Spleen (tissue), 11 donors: Measurements from ENCODE around the gene KREMEN1. TPM values are rescaled to one million over a fixed set of nuclear protein-coding genes. Genes with fewer than 3 reads are reported as not detected.
A peak's percentile ranks its signal among the peaks of the same experiment; 100 is the strongest.

Experiments
- DNase-seq: peaks from one replicate; pipeline ENCODE4 v3.0.0-alpha.2; 2020
- H3K27ac ChIP-seq, 8 donors: fragments of 200-600 bp; sonication (generic) in 7 of 8; 1 replicate in 4 of 8; 2 replicates in 4 of 8; pipeline versions ENCODE4 v1.5.0 to v1.8.0; 2016 to 2021; ENCODE audit warnings: inconsistent platforms in 4 of 8, mild to moderate bottlenecking in 4 of 8, moderate library complexity in 1 of 8
- H3K27me3 ChIP-seq, 7 donors: fragments of 200-600 bp; sonication (generic) in 6 of 7; replicated peaks in 1 of 7; 1 replicate in 4 of 7; 2 replicates in 3 of 7; pipeline versions ENCODE4 v1.5.0 to v1.8.0; 2016 to 2021; ENCODE audit warnings: inconsistent platforms in 3 of 7, mild to moderate bottlenecking in 1 of 7
- H3K36me3 ChIP-seq, 6 donors: fragments of 200-600 bp; sonication (generic) in 5 of 6; 1 replicate in 4 of 6; 2 replicates in 2 of 6; pipeline versions ENCODE4 v1.5.0 to v1.8.0; 2016 to 2021; ENCODE audit warnings: inconsistent platforms in 2 of 6
- H3K4me1 ChIP-seq, 6 donors: fragments of 200-600 bp; sonication (generic) in 5 of 6; 1 replicate in 3 of 6; 2 replicates in 3 of 6; pipeline versions ENCODE4 v1.5.0 to v1.8.0; 2016 to 2021; ENCODE audit warnings: inconsistent platforms in 3 of 6
- H3K4me3 ChIP-seq, 8 donors: fragments of 200-600 bp; sonication (generic) in 7 of 8; 1 replicate in 4 of 8; 2 replicates in 4 of 8; pipeline versions ENCODE4 v1.5.0 to v1.8.0; 2016 to 2021; ENCODE audit warnings: inconsistent platforms in 4 of 8, mild to moderate bottlenecking in 4 of 8, moderate library complexity in 2 of 8
- H3K9me3 ChIP-seq, 8 donors: fragments of 200-600 bp; sonication (generic) in 7 of 8; 1 replicate in 4 of 8; 2 replicates in 4 of 8; pipeline versions ENCODE4 v1.5.0 to v1.8.0; 2016 to 2021; ENCODE audit warnings: inconsistent platforms in 4 of 8
- CTCF ChIP-seq, 11 experiments: fragments of 200-600 bp in 7 of 11; fragments of 450-650 bp in 4 of 11; sonication (generic) in 4 of 11; IDR thresholded peaks in 8 of 11; conservative IDR thresholded peaks in 3 of 11; 1 replicate in 7 of 11; 2 replicates in 4 of 11; pipeline versions ENCODE4 v1.4.0 to v1.8.0; 2016 to 2021; ENCODE audit warnings: antibody characterized with exemption in 11 of 11, inconsistent platforms in 4 of 11, mild to moderate bottlenecking in 1 of 11
- POLR2A ChIP-seq, 3 donors: fragments of 450-650 bp; IDR thresholded peaks; one replicate each; pipeline ENCODE4 v1.5.1; 2017; ENCODE audit warnings: antibody characterized with exemption in 3 of 3, mild to moderate bottlenecking in 1 of 3
- POLR2AphosphoS5 ChIP-seq, 3 donors: sonication (generic); formaldehyde crosslinking; IDR thresholded peaks; one replicate each; pipeline ENCODE4 v1.5.1; 2017; ENCODE audit warnings: antibody characterized with exemption in 3 of 3
- WGBS, 5 donors: extraction: QIAGEN DNeasy Blood & Tissue Kit in 3 of 5; methylation state at CpG; one replicate each; pipeline versions ENCODE4 v1.1.5 to v1.1.7; 2013 to 2018; 5-methylcytosine and 5-hydroxymethylcytosine counted together
- intact Hi-C: fragments of 100-400 bp; cut with DNase I; formaldehyde crosslinking; loops from one replicate; pipeline ENCODE4 v1.15.0; 2023; ENCODE audit warnings: low total_unique reads
- polyA plus RNA-seq, 3 donors: library from polyadenylated mRNA; stranded (reverse); fragments of 200-250 nt; gene quantifications; one replicate each; pipeline ENCODE4 v1.2.1, GENCODE V29; 2013
- total RNA-seq, 7 donors: library from RNA; depleted of rRNA in 3 of 7; stranded (reverse); fragments of >200 nt in 3 of 7; fragmentation: NEBNext Ultra II Directional in 4 of 7; extraction: Animal tissue kit (Norgen Biotek cat#: 25700) in 4 of 7; gene quantifications; one replicate each; pipeline versions ENCODE4 v1.1.0 to v1.2.1, GENCODE V29; 2016 to 2021
- donor health status: healthy with polysubstance abuse.
- donor health status: DM: no; HTN: no; CAD: no; lungs with moderate emphysema.
- donor health status: DM: no; HTN: no; CAD: no.
- donor health status: Bipolar disorder and iron deficiency.
- donor health status: healthy.
- donor health status: DM: no; HTN: no; CAD: no.
- donor health status: DM: yes; HTN: yes; CAD: no.

The KREMEN1 gene
- total and polyA plus RNA-seq, 10 donors = 1.5 to 41.3 (median 25.1) TPM

GRCh38 chr22:29070490-29070889, 2.3 kb upstream of the KREMEN1 start:
- Histone ChIP-seq H3K9me3 (no peaks in the 10 kb centered on the region), H3K27ac (no peak overlapping the region), H3K4me3 (no peak overlapping the region), H3K27me3 (peaks cover 0 to 75% (median 25%) of the 10 kb centered on the region in 7 donors), H3K36me3 (no peaks in the 10 kb centered on the region), H3K4me1 (peaks cover 17 to 52% (median 34%) of the 10 kb centered on the region in 6 donors)
- TF ChIP-seq POLR2A (IDR thresholded peaks at IDR 0.05) (no peak), POLR2AphosphoS5 (IDR thresholded peaks at IDR 0.05) (no peak), CTCF (IDR thresholded peaks at IDR 0.05 in 8 of 11, conservative IDR thresholded peaks at IDR 0.05 in 3 of 11) (no peak)
- DNase-seq = no peak
- 87 to 98% (median 96%) methylated on average over 4 of the region's 4 CpGs for WGBS, 5 donors
- intact Hi-C loops = no loop called here

GRCh38 chr22:29071261-29072045, 1.4 kb upstream of the KREMEN1 start:
- peaks cover 17 to 44% (median 34%) of the 10 kb centered on the region in 6 donors for H3K4me1 ChIP-seq
- 2 to 8% (median 4%) methylated on average over 46 to 60 of the region's 60 CpGs for WGBS, 5 donors
- H3K36me3 ChIP-seq = no peaks in the 10 kb centered on the region
- peaks cover 0 to 85% (median 25%) of the 10 kb centered on the region in 7 donors for H3K27me3 ChIP-seq
- peak overlapping the region in 2 of 8 donors; percentile 17 to 18 for H3K27ac ChIP-seq
- DNase-seq = peak; percentile 84
- intact Hi-C loops = no loop called here
- no peaks in the 10 kb centered on the region for H3K9me3 ChIP-seq
- H3K4me3 ChIP-seq = peak overlapping the region; percentile 9 to 80 (median 54)
- no peak for TF ChIP-seq POLR2AphosphoS5 (IDR thresholded peaks at IDR 0.05)
- no peak for TF ChIP-seq POLR2A (IDR thresholded peaks at IDR 0.05)
- no peak for TF ChIP-seq CTCF (IDR thresholded peaks at IDR 0.05 in 8 of 11, conservative IDR thresholded peaks at IDR 0.05 in 3 of 11)

- Histone ChIP-seq H3K27me3 (peaks cover 0 to 84% (median 25%) of the 10 kb centered on the region in 7 donors), H3K36me3 (no peaks in the 10 kb centered on the region), H3K27ac (peak overlapping the region in 2 of 8 donors; percentile 18 to 71), H3K9me3 (no peaks in the 10 kb centered on the region), H3K4me3 (peak overlapping the region; percentile 16 to 80 (median 54)), H3K4me1 (peaks cover 17 to 51% (median 34%) of the 10 kb centered on the region in 6 donors)
- peak; percentile 95 for DNase-seq
- TF ChIP-seq POLR2AphosphoS5 (IDR thresholded peaks at IDR 0.05) (peak in 2 of 3 donors; percentile 27 to 52), POLR2A (IDR thresholded peaks at IDR 0.05) (no peak)
- WGBS, 5 donors = 21 to 48% (median 27%) methylated on average over 20 to 41 of the region's 41 CpGs
- intact Hi-C loops = no loop called here
These were observed 449 bp upstream of the KREMEN1 start for GRCh38 chr22:29072193-29072978.

- peaks cover 0 to 75% (median 25%) of the 10 kb centered on the region in 7 donors for H3K27me3 ChIP-seq
- H3K4me1 ChIP-seq = peaks cover 17 to 62% (median 37%) of the 10 kb centered on the region in 6 donors
- peak; percentile 87 for DNase-seq
- H3K9me3 ChIP-seq = no peaks in the 10 kb centered on the region
- H3K36me3 ChIP-seq = no peaks in the 10 kb centered on the region
- TF ChIP-seq CTCF (IDR thresholded peaks at IDR 0.05 in 8 of 11, conservative IDR thresholded peaks at IDR 0.05 in 3 of 11) (peak in 1 of 11 experiments; percentile 6), POLR2AphosphoS5 (IDR thresholded peaks at IDR 0.05) (peak in 2 of 3 donors; percentile 53 to 74), POLR2A (IDR thresholded peaks at IDR 0.05) (no peak)
- intact Hi-C loops = no loop called here
- 3 to 11% (median 5%) methylated on average over 45 to 53 of the region's 53 CpGs for WGBS, 5 donors
- H3K4me3 ChIP-seq = peak overlapping the region; percentile 41 to 80 (median 55)
- H3K27ac ChIP-seq = peak overlapping the region in 7 of 8 donors; percentile 22 to 88 (median 71)
These were observed 912 bp downstream of the KREMEN1 start for GRCh38 chr22:29073618-29074275.
